B cell (primary cell): ENCODE data around the gene CADM2.

ENCODE experiments used
- EZH2 ChIP-seq: IDR thresholded peaks from 2 replicates; pipeline ENCODE4 v1.6.1; 2012; ENCODE audit warnings: borderline replicate concordance, low read depth, mild to moderate bottlenecking, moderate library complexity, low read length; ENCODE audit not compliant: insufficient read depth, poor library complexity, severe bottlenecking
- TF ChIP-seq, protein P1 (sequence below): fragments of 200-600 bp; IDR thresholded peaks from one replicate; pipeline ENCODE4 v1.8.0; 2022; ENCODE audit warnings: antibody characterized with exemption, mild to moderate bottlenecking

DNA sequence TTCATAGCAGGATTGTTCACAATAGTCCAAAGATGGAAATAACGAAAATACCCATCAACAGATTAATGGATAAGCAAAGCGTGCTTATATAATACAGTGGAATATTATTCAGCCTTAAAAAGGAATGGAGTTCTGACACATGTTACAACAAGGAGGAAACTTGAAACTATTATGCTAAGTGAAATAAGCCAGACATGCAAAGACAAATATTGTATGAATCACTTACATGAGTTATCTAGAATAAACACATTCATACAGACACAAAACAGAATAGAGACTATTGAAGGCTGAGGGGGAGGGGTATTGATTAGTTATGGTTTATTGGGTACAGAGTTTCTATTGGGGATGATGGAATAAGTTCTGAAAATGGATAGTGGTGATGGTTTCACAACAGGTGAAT is 438.6 kb downstream of the CADM2 start:
- TF ChIP-seq, protein P1, sequence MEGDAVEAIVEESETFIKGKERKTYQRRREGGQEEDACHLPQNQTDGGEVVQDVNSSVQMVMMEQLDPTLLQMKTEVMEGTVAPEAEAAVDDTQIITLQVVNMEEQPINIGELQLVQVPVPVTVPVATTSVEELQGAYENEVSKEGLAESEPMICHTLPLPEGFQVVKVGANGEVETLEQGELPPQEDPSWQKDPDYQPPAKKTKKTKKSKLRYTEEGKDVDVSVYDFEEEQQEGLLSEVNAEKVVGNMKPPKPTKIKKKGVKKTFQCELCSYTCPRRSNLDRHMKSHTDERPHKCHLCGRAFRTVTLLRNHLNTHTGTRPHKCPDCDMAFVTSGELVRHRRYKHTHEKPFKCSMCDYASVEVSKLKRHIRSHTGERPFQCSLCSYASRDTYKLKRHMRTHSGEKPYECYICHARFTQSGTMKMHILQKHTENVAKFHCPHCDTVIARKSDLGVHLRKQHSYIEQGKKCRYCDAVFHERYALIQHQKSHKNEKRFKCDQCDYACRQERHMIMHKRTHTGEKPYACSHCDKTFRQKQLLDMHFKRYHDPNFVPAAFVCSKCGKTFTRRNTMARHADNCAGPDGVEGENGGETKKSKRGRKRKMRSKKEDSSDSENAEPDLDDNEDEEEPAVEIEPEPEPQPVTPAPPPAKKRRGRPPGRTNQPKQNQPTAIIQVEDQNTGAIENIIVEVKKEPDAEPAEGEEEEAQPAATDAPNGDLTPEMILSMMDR, result no peak
- no peak for TF ChIP-seq EZH2
